Smooth muscle cell (in vitro differentiated cells): Measurements from ENCODE around the gene PRR5L. TPM values are rescaled to one million over a fixed set of nuclear protein-coding genes. Genes with fewer than 3 reads are reported as not detected.

Experiments
- DNase-seq: peaks from one replicate; lab custom pipeline; 2025; ENCODE audit not compliant: unreplicated experiment; lab: John Stamatoyannopoulos, UW
- H2AFZ ChIP-seq: fragments of 200-600 bp; sonication (generic); 2 replicates; pipeline ENCODE4 v1.6.0; 2016; ENCODE audit warnings: antibody characterized with exemption, low read depth, mild to moderate bottlenecking
- H3F3A ChIP-seq: fragments of 200-600 bp; sonication (generic); 2 replicates; pipeline ENCODE4 v1.6.0; 2017; ENCODE audit warnings: antibody characterized with exemption, low read depth
- H3K27ac ChIP-seq: fragments of 200-600 bp; sonication (generic); 2 replicates; pipeline ENCODE4 v1.5.1; 2016; ENCODE audit warnings: low read depth, mild to moderate bottlenecking
- H3K27me3 ChIP-seq: fragments of 200-600 bp; sonication (generic); 2 replicates; pipeline ENCODE4 v1.6.1; 2016; ENCODE audit warnings: low read depth, mild to moderate bottlenecking
- H3K36me3 ChIP-seq: fragments of 200-600 bp; sonication (generic); 2 replicates; pipeline ENCODE4 v1.5.1; 2016; ENCODE audit warnings: low read depth
- H3K4me1 ChIP-seq: fragments of 200-600 bp; sonication (generic); 2 replicates; pipeline ENCODE4 v1.5.1; 2016; ENCODE audit warnings: low read depth
- H3K4me2 ChIP-seq: fragments of 200-600 bp; sonication (generic); 2 replicates; pipeline ENCODE4 v1.6.0; 2016; ENCODE audit warnings: mild to moderate bottlenecking
- H3K4me3 ChIP-seq: fragments of 200-600 bp; sonication (generic); 2 replicates; pipeline ENCODE4 v1.5.1; 2016; ENCODE audit warnings: mild to moderate bottlenecking
- H3K79me2 ChIP-seq: fragments of 200-600 bp; sonication (generic); 2 replicates; pipeline ENCODE4 v1.6.0; 2016; ENCODE audit warnings: low read depth, mild to moderate bottlenecking
- H3K9ac ChIP-seq: fragments of 200-600 bp; sonication (generic); 2 replicates; pipeline ENCODE4 v1.6.0; 2016; ENCODE audit warnings: low read depth
- H3K9me3 ChIP-seq: fragments of 200-600 bp; sonication (generic); replicated peaks from 2 replicates; pipeline ENCODE4 v1.5.1; 2016; ENCODE audit warnings: low read depth
- H4K20me1 ChIP-seq: fragments of 200-600 bp; sonication (generic); 2 replicates; pipeline ENCODE4 v1.6.0; 2016; ENCODE audit warnings: low read depth
- CTCF ChIP-seq: fragments of 200-600 bp; sonication (generic); IDR thresholded peaks from 2 replicates; pipeline ENCODE4 v1.5.1; 2017; ENCODE audit warnings: borderline replicate concordance, mild to moderate bottlenecking, antibody characterized with exemption; ENCODE audit not compliant: insufficient read depth, poor library complexity, severe bottlenecking
- WGBS: methylation state at CpG from one replicate; pipeline ENCODE4 v1.1.7; 2016; ENCODE audit warnings: low lambda C conversion rate; 5-methylcytosine and 5-hydroxymethylcytosine counted together
- polyA plus RNA-seq: library from polyadenylated mRNA; unstranded; fragments of >200 nt; fragmentation: Nextera tagmentation; extraction: Ambion mirVana; gene quantifications from 2 replicates; pipeline ENCODE4 v1.2.1, GENCODE V29; 2016
- total RNA-seq: library from RNA; depleted of rRNA; stranded (reverse); fragments of >200 nt; gene quantifications from 2 replicates; pipeline ENCODE4 v1.2.3, GENCODE V29; 2014

The PRR5L gene
- total and polyA plus RNA-seq, 2 experiments from 2014 or later: 21.4 to 41.4 TPM

GRCh38 chr11:36447514-36447913 lies 151.4 kb downstream of the PRR5L start:
- H3K4me3 ChIP-seq: no peak overlapping the region
- no peak overlapping the region for H3K27ac ChIP-seq
- TF ChIP-seq CTCF: no peak
- H3K9me3 ChIP-seq: no peaks in the 10 kb centered on the region
- peaks cover 10% of the 10 kb centered on the region for H3K4me1 ChIP-seq
- H4K20me1 ChIP-seq: no peaks in the 10 kb centered on the region
- peaks cover 9% of the 10 kb centered on the region for H3K36me3 ChIP-seq
- no peaks in the 10 kb centered on the region for H3K79me2 ChIP-seq
- no peaks in the 10 kb centered on the region for H3K27me3 ChIP-seq
- no peak overlapping the region for H3K9ac ChIP-seq
- 87% methylated on average over 2 of the region's 2 CpGs for WGBS
- H3K4me2 ChIP-seq: no peak overlapping the region
- H3F3A ChIP-seq: peaks cover 7% of the 10 kb centered on the region
- no peak for DNase-seq
- no peak overlapping the region for H2AFZ ChIP-seq

- peaks cover 7% of the 10 kb centered on the region for H3K36me3 ChIP-seq
- no peak overlapping the region for H3K4me2 ChIP-seq
- H3K9ac ChIP-seq: no peak overlapping the region
- no peak for DNase-seq
- no peak overlapping the region for H2AFZ ChIP-seq
- no peak overlapping the region for H3K4me3 ChIP-seq
- H3K27ac ChIP-seq: no peak overlapping the region
- H3K79me2 ChIP-seq: no peaks in the 10 kb centered on the region
- H4K20me1 ChIP-seq: no peaks in the 10 kb centered on the region
- H3K9me3 ChIP-seq: no peaks in the 10 kb centered on the region
- H3K4me1 ChIP-seq: peaks cover 14% of the 10 kb centered on the region
- H3K27me3 ChIP-seq: no peaks in the 10 kb centered on the region
- no peak for TF ChIP-seq CTCF
- 83% methylated on average over 8 of the region's 8 CpGs for WGBS
- H3F3A ChIP-seq: peaks cover 7% of the 10 kb centered on the region
These were observed 151.9 kb downstream of the PRR5L start for GRCh38 chr11:36447947-36448346.

GRCh38 chr11:36449561-36450096 lies 153.5 kb downstream of the PRR5L start:
- Histone ChIP-seq H3K36me3 (peaks cover 6% of the 10 kb centered on the region), H3K27me3 (no peaks in the 10 kb centered on the region), H3K4me1 (peaks cover 30% of the 10 kb centered on the region), H3K4me3 (no peak overlapping the region), H3K9ac (no peak overlapping the region), H3K79me2 (no peaks in the 10 kb centered on the region), H3K27ac (no peak overlapping the region), H3K4me2 (no peak overlapping the region), H4K20me1 (no peaks in the 10 kb centered on the region), H3K9me3 (no peaks in the 10 kb centered on the region), H2AFZ (no peak overlapping the region), H3F3A (peaks cover 9% of the 10 kb centered on the region)
- no peak for DNase-seq
- TF ChIP-seq CTCF: no peak
- 94% methylated on average over 5 of the region's 5 CpGs for WGBS

- H3K9ac ChIP-seq: no peak overlapping the region
- no peak overlapping the region for H2AFZ ChIP-seq
These were observed 154.1 kb downstream of the PRR5L start for GRCh38 chr11:36450110-36450572.

More at GRCh38 chr11:36450110-36450572, 154.1 kb downstream of the PRR5L start:
- Histone ChIP-seq H4K20me1 (no peaks in the 10 kb centered on the region), H3K4me3 (no peak overlapping the region), H3K4me1 (peaks cover 36% of the 10 kb centered on the region), H3K4me2 (no peak overlapping the region), H3K9me3 (no peaks in the 10 kb centered on the region), H3K36me3 (peaks cover 6% of the 10 kb centered on the region), H3F3A (peaks cover 14% of the 10 kb centered on the region), H3K27ac (no peak overlapping the region), H3K79me2 (no peaks in the 10 kb centered on the region), H3K27me3 (no peaks in the 10 kb centered on the region)
- no peak for DNase-seq
- WGBS: 83% methylated on average over 3 of the region's 3 CpGs
- no peak for TF ChIP-seq CTCF
